ENCODE data around the gene MAMLD1.

Gene MAMLD1

DNA sequence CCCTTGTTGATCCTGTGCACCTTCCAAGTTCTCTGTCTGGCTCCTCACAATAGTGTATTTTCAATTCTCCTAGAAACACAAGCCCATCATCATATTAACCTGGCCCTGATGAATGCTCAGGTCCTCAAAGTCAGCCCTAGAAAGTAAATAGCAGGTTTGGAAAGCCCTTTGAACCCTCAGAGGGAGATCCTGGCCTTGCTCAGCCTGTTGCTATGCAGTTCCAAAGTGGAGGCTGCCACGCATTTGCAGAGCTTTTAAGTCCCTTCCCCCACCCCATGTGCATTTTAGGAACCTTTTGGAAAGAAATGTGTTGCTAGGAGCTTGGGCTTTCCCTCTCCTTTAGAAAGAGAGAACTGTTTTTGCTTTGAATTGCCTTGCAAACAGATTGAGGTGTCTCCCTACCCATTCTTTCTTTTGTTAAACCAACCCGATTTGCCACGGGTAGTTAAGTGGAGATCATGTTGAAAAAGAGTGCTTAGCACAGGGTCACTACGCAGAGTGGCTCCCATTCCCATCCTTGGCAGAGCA, 12.2 kb downstream of the MAMLD1 start:
- Histone ChIP-seq H3K4me3 (no peak overlapping the region), H3K27ac (no peak overlapping the region)

DNA sequence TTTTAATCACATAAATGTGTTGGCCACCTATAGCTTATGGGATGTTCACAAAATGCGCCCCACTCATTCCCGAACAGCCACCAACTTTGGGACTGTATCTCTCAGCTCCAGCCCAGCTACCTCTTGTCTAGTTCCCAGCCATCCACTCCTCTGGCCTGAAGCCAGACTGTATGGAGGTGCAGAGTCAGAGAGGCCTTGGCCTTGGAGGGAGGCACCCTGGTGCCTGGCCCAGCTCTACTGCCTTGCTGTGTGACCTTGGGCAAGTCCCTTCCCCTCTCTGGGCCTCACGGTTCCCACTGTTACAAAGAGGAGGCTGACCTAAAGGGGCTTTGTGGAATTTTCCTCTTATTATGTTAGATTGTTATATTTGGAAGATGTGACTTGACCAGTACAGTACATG, 13.9 kb downstream of the MAMLD1 start:
- H3K4me3 ChIP-seq, result no peak overlapping the region
- no peak overlapping the region for H3K27ac ChIP-seq

DNA sequence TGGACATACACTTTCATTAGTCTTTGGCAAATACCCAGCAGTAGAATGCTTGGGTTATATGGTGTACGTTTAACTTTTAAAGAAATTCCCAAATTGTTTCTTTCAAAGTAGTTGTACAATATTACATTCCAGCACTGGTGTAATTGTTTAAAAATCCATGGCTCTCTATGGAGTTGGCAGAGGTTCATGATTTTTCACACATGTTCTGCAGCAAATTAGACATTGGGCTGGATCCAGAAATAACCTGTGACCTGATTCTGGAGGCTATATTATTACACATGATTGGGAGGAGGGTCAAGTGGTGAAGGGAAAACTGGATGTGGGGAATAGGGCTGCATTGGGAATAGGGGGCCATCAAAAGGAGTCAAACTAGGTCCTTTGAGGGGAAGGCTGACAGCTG, 41.9 kb downstream of the MAMLD1 start:
- Histone ChIP-seq H3K4me3 (no peak overlapping the region), H3K27ac (no peak overlapping the region)

DNA sequence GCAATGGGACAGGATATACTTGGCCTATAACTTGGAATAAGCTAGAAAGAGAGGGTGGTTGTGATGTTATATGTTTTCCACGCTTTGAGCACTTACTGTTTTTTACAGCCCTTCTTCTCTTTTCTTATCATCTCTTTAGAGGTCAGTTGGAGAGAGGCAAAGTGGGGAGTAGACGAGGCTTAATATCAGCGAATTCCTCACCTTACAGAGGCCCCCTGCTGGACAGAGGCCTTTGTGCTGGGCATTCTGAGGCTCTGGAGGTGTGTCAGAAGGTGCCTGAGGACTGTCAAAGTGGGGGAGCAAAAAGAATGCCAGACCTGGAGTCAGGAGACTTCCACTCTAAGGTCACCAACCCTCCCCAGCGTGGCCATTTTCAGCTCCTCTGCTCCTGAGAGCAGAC, 42.5 kb downstream of the MAMLD1 start:
- Histone ChIP-seq H3K4me3 (no peak overlapping the region), H3K27ac (no peak overlapping the region)

DNA sequence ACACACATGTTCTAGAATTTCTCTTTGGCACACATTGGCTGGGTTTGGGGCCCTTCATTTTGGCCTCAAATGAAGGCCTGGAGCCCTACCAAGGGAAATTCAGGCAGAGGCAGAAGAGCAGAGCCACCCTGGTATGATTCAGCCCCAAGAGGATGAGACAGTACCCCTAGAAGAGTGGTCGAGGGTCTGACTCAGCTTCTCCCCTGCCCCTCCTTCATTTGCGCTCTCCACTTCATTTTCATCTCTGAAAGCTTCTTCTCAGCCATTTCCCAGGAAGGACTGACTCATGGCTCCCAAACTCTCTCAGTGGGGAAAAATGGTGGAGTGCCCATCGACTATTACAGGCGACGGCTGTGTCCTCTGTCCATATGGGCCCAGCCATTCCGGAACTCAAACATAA, 43.5 kb downstream of the MAMLD1 start:
- no peak overlapping the region for H3K4me3 ChIP-seq
- no peak overlapping the region for H3K27ac ChIP-seq

DNA sequence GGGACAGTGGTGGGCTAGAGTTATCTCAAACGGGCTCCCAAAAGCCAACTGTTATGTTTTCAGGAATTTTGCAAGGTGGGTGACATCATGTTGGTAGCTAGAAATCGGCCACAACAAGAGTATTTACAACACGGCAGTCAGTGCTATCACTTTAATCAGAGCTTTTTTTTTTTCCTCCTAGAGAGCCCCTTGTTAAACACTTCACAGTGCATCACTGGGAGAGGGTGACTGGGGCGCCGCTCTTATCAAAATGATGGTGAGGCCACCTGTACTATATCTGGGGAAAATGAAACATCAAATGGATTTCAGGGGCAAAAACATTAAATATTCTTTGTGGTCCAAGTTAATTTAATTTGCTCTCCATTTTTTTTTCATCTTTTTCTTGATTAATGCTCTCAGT, 44.9 kb downstream of the MAMLD1 start:
- Histone ChIP-seq H3K4me3 (no peak overlapping the region), H3K27ac (no peak overlapping the region)

DNA sequence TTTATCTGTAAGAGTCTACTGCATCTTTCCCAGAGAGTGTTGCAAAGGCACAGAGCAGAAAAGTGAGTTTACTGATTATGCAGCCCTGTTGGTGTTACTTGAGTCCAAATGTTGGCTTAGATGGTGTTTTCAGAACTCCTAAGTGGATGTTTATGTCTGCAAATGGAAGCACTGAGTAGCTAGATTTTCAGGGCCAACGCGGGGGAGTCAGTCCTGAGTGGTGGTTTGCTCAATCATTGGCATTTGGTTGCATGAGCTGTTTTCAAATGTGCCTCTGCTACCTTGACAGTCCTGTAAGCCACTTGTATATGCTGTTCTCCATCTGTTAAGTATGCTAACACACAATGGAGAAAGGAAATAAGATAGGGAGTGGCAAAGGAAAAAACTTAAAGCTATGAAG, 45.4 kb downstream of the MAMLD1 start:
- Histone ChIP-seq H3K27ac (no peak overlapping the region), H3K4me3 (no peak overlapping the region)

DNA sequence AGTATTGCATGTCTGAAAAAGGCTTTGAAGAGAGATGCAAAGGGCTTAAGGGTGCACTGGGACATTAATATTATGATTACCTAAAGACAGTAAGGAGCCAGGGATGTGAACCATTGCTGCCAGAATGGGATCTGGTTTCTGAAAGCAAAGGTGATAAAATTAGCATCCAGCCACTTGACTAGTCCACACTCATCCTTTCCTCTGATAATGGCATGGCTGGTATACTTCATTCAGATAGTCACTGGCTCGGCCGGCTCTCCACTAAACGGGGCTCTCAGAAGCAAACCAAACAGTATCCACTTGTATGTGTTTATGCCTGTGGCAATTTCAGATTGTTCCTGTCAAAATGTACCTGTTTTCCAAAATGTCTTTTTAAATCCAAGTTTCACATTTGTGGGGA, 46.4 kb downstream of the MAMLD1 start:
- Histone ChIP-seq H3K4me3 (no peak overlapping the region), H3K27ac (no peak overlapping the region)

DNA sequence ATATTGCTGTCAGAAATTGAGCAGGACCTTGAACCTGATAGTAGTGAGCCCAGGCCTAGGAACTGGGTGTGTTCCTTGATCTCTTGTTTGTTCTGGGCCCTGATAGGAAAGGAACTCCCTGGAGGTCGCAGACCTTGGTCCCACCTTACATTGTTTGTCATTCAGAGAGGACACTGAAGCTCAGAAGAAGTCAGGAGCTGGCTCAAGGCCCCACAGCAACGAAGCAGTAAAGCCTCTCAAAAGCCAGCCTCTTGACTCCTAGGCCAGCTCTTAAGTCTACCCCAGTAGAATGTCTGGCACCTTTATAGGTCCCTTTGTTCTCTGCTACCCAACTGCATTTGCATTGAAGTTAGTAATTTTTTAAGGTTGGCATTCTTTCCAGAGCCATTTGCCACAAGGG, 46.8 kb downstream of the MAMLD1 start:
- Histone ChIP-seq H3K27ac (no peak overlapping the region), H3K4me3 (no peak overlapping the region)

DNA sequence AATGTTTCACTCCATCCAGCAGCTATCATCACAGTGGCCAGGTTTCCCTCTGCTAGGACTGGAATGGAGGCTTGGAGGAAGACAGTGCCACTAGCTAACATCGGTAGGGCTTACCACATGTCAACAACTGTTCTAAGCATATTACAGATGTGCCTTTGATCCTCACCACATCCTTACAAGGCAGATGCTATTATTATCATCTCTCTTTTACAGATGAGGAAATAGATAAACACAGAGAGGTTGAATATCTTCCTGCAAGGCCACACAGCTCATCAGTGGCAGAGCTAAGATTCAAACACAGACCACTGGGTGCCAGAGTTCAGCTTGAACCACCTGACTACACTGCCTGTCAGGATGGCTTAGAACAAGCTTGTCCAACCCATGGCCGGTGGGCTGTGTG, 47.4 kb downstream of the MAMLD1 start:
- H3K27ac ChIP-seq, result no peak overlapping the region
- no peak overlapping the region for H3K4me3 ChIP-seq

DNA sequence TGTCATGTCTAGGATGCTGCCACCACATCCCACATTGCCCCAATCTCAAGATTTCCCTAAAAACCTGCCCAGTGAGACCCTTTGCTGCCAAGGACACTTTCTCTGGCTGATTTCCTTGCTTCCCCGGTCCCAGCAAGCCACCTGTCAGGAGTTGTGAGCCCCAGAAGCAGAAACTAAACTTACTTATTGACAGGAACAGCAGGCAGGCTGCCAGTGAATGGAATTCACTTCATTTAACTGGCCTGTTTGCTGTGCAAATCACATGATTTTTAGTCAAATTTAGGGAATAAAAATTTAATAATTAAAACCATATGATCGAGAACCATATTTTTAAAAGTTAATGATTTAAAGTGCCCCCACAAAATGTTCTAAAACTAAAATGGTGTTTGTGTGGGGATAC, 48.5 kb downstream of the MAMLD1 start:
- H3K27ac ChIP-seq, result peak overlapping the region in 1 of 21 experiments; percentile 16
- no peak overlapping the region for H3K4me3 ChIP-seq

DNA sequence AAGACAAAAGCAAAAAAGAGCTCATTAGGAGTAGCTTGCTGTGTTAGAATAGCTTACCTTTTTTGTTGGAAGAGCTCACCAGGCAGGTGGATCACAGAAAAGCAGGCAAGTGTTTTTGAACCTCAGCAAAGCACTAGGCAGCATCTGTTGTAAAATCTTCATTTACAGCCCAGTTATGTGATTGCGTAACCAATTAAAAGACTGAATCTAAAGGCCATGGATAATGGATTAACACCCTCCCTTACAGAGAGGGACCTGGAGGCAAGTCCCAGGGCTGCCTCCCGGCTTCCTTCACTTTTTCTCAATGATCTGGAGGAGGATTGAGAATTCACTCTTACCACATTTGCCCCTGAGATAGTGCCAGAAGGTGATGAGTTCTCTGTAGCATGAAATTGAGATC, 51.1 kb downstream of the MAMLD1 start:
- Histone ChIP-seq H3K27ac (no peak overlapping the region), H3K4me3 (no peak overlapping the region)

DNA sequence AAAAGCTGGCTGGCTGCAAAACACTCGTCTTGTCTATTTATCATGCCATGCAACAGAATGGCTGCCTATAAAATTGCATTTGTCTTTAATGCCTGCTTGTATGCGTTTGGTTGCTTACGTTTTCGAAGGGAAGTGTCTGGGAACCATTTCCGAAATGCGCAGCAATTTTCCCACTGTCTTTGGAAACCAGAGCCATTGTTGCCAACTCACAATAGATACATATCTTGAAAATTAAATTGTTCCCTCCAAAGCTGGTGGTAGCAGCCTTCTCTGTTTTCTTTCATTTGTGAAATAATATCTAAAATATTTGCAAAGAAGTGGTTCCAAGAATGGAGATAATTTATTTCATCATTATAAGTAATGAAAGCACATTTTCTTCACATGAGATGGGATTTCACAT, 53.4 kb downstream of the MAMLD1 start:
- no peak overlapping the region for H3K27ac ChIP-seq
- H3K4me3 ChIP-seq, result no peak overlapping the region

DNA sequence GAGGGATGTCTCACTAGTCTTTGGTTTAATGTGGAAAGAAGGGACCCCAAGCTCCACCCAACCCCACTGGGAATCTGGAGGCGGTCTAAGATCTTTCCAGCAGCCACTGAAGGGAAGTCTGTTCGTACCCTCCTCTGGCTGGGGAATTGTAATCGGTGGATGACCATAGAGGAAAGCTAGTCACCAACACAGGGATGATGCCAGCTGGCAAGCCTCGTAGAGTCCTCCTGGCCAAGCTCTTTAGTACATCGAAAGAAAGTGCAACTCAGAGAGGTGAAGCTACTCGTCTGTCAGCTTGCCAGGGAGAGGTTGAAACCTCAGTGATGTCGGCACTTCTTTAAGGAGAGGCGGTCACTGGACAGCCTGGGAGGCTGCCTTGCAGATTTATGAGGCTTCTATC, 58.7 kb downstream of the MAMLD1 start:
- no peak overlapping the region for H3K27ac ChIP-seq
- H3K4me3 ChIP-seq, result no peak overlapping the region

DNA sequence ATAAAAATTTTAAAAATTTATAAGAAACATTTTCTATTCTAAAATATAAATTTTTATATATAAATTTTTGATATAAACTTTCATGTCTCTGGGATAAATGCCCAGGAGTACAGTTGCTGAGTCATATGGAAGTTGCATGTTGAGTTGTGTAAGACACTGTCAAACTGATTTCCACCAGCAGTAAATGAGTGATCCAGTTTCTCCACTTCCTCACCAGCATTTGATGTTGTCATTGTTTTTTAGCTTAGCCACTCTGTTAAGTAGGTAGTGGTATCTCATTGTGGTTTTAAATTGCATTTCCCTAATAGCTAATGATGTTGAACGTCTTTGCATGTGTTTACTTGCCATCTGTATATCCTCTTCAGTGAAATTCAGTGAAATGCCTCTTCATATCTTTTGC, 66.5 kb downstream of the MAMLD1 start:
- Histone ChIP-seq H3K4me3 (no peak overlapping the region), H3K27ac (no peak overlapping the region)

DNA sequence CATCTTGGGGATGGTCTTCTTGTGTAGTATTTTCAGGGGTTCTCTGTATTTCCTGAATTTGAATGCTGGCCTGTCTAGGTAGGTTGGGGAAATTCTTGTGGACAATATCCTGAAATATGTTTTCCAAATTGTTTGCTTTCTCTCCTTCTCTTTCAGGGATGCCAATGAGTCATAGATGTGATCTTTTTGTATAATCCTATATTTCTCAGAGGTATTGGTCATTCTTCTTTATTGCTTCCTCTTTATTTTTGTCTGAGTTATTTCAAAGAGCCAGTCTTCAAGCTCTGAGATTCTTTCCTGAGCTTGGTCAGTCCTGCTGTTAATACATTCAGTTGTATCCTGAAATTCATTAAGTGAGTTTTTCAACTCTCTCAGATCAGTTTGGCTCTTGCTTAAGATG, 73.1 kb downstream of the MAMLD1 start:
- no peak overlapping the region for H3K4me3 ChIP-seq

DNA sequence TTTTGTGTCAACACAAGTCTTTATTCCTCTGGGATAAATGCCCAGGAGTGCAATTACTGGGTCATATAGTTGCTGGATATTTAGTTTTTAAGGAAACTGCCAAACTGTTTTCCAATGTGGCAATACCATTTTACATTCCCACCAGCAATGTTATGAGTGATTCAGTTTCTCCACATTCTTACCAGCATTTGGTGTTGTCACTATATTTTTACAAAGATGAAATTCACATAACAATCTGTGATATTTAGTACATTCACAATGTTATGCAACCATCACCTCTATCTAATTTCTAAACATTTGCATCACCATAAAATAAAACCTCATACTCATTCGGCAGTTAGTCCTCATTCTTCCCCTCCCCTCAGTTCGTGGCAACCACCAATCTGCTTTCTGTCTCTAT, 75.0 kb downstream of the MAMLD1 start:
- no peak overlapping the region for H3K4me3 ChIP-seq

More for the DNA sequence above, 73.1 kb downstream of the MAMLD1 start:
- no peak overlapping the region for H3K27ac ChIP-seq

DNA sequence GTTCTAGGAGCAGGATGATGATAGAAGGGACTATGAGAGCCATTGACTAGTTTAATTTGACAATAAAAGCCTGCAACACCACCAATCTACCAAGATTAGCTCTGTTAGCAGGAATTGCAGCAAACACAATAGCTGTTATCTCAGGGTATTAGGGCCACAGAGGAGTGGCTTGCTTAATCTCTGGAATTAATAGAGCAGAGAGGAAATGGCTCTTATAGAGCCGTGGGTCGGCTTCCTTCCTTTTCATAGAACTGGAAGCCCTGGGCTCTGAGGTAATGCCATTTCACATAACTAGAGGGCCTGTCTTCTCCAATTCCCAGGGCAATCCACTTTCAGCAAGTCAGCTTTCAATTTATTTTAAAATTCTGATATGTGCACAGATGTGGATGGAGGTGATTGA, 83.0 kb downstream of the MAMLD1 start:
- no peak overlapping the region for H3K4me3 ChIP-seq
- no peak overlapping the region for H3K27ac ChIP-seq

More for the DNA sequence above, 75.0 kb downstream of the MAMLD1 start:
- no peak overlapping the region for H3K27ac ChIP-seq

DNA sequence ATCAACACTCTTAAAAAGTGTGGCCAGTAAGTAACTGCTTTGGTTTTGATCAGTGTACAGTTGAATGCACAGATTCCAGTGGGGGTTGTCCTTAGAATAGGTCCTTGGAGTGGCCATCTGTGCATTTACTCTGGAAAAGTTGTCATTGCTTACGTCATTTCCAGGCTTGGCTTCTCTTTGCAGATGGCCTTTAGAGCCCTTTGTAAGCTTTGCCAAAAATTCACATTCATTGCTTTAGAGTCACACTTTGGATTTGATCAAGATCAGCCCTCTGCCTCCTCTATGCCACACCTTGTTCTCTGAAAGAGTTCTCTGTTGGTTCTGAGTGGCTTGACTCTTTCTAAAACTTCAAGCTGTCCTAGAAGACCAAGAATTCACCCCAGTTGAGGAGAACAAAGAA, 83.9 kb downstream of the MAMLD1 start:
- Histone ChIP-seq H3K27ac (no peak overlapping the region), H3K4me3 (no peak overlapping the region)

DNA sequence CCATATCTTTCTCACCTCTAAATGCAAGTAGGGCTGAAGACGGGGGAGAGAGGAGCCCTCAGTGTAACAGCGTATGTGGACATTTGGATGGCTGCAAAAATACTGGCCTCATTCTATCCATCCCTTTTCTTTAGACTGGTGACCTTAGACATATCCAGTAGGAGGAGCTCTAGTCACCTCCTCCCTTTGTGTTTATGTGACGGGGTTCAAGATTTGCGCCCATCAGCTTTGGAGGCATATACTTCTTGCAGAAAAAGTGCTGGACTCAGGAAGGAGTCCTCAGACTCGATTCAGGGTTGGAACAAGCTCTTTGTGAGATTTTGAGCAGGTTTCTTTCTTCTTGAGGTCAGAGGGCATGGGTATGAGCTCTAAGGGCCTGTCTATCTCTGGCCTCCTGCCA, 86.2 kb downstream of the MAMLD1 start:
- Histone ChIP-seq H3K27ac (no peak overlapping the region), H3K4me3 (no peak overlapping the region)

DNA sequence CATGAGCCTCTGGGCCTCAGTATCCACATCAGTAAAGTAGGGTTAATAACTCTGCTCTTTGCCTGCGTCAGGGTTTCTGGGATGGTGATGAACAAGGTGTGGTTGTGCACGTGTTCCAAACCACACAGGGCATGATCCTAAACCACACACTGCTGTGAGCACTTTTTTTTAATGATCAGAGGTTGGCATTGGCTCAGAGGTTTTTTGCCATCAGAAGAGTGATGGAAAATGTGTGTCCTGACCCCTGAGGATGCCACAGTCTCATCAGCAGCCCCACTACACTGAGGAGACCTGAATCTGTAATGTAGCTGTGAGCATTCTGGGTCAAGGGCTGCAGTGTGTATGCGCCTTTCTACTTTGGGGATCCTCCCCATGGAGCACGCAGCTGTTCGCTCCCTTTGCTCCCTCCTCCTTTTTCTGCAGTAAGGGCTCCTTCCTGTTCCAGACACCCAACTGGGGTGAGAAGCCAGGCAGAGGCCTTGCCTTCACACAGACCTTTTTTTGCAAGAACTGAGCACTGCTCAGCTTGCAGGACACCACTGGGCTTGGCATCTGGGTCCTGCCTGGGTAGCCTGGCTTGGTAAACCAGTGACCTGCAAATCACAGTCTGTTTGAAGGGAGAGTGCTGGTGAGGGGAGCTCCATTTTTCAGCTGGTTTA, 87.5 kb downstream of the MAMLD1 start:
- Histone ChIP-seq H3K4me3 (no peak overlapping the region), H3K27ac (no peak overlapping the region)

DNA sequence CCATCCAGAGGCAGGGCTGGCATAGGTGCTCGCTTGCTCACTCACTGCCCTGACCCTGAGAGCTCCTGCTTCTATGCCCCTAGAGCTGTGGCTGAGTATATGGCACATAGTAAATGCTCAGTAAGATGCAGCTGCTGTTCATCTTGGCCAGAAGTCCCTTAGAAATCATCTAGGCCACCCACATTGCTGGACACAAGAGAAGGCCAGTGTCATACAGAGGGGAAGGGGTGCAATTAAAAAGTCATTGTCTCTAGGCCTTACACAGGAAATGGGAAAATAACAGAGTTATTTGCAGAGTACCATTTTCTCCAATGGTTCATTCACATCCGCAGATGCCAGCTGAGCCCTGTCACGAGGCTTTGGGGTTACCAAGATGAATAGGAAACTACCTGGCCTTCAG, 88.8 kb downstream of the MAMLD1 start:
- Histone ChIP-seq H3K4me3 (no peak overlapping the region), H3K27ac (no peak overlapping the region)
